ENCODE results near the gene ACE.

GRCh38 chr17:63537991-63538692 is 61.3 kb downstream of the ACE start:
- TF ChIP-seq ARNT (IDR thresholded peaks at IDR 0.05) (no peak), SP1 (IDR thresholded peaks at IDR 0.05) (no peak), PKNOX1 (IDR thresholded peaks at IDR 0.05) (no peak), FOXA1 (IDR thresholded peaks at IDR 0.05) (no peak), BHLHE40 (IDR thresholded peaks at IDR 0.05; ENCODE audit: borderline replicate concordance) (no peak), NFRKB (IDR thresholded peaks at IDR 0.05) (no peak), SUZ12 (IDR thresholded peaks at IDR 0.05) (no peak), HDGF (IDR thresholded peaks at IDR 0.05; ENCODE audit: borderline replicate concordance) (no peak), TARDBP (IDR thresholded peaks at IDR 0.05) (no peak), FOXK2 (IDR thresholded peaks at IDR 0.05) (no peak), CTBP1 (IDR thresholded peaks at IDR 0.05; ENCODE audit: borderline replicate concordance) (no peak)

Measured in HEK293T (cell line).